ENCODE measurements around the gene WNK2. TPM values are rescaled to one million over a fixed set of nuclear protein-coding genes. Genes with fewer than 3 reads are reported as not detected.
A peak's percentile ranks its signal among the peaks of the same experiment; 100 is the strongest.

The WNK2 gene
- total and polyA plus RNA-seq, 5 donors: 167 to 322 (median 246) TPM

GRCh38 chr9:93147632-93148031 is 36.3 kb upstream of the WNK2 start:
- Histone ChIP-seq H3K4me3 (ENCODE audit: low read length) (no peak overlapping the region), H3K4me1 (ENCODE audit: control insufficient read depth, insufficient read depth, low read length) (peaks cover 5% of the 10 kb centered on the region), H3K27ac (ENCODE audit: low read length) (no peak overlapping the region), H3K9me3 (ENCODE audit: control insufficient read depth, low read length) (no peaks in the 10 kb centered on the region), H3K27me3 (ENCODE audit: control insufficient read depth, insufficient read depth) (no peaks in the 10 kb centered on the region)
- DNase-seq (peak in 1 of 3 donors; percentile 5), ATAC-seq (no peak)
- WGBS: 67% methylated on average over 2 of the region's 2 CpGs
- intact Hi-C loops (cut with DNase I): no loop called here

- Histone ChIP-seq H3K4me3 (ENCODE audit: low read length) (no peak overlapping the region), H3K9me3 (ENCODE audit: control insufficient read depth, low read length) (no peaks in the 10 kb centered on the region), H3K4me1 (ENCODE audit: control insufficient read depth, insufficient read depth, low read length) (peaks cover 4% of the 10 kb centered on the region), H3K27me3 (ENCODE audit: control insufficient read depth, insufficient read depth) (no peaks in the 10 kb centered on the region), H3K27ac (ENCODE audit: low read length) (no peak overlapping the region)
- no peak for ATAC-seq
- DNase-seq: no peak
- WGBS: 86% methylated on average over 2 of the region's 2 CpGs
- intact Hi-C loops (cut with DNase I): no loop called here
These were observed 35.2 kb upstream of the WNK2 start for GRCh38 chr9:93148721-93149120.

DNA sequence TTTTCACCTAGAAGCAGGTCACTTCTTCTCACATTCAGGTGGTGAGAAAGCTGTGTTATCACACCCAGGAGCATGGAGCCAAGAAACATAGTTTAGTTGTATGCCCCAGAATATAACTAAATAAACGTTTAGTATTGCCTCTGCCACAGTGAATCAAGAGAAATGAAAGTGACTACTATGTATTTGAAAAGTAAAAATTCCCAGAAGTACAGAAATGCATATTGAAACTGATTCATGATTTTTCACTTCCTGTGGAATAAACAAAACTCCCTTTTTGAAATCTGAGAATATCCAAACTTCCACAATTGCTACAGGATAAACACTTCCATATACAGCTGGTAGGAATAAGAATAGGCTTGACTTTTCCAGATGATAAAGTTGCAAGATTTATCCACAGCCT is 34.6 kb upstream of the WNK2 start:
- Histone ChIP-seq H3K4me3 (ENCODE audit: low read length) (no peak overlapping the region), H3K27me3 (ENCODE audit: control insufficient read depth, insufficient read depth) (no peaks in the 10 kb centered on the region), H3K4me1 (ENCODE audit: control insufficient read depth, insufficient read depth, low read length) (no peaks in the 10 kb centered on the region), H3K27ac (ENCODE audit: low read length) (no peak overlapping the region), H3K9me3 (ENCODE audit: control insufficient read depth, low read length) (no peaks in the 10 kb centered on the region)
- 43% methylated on average over 1 of the region's 1 CpG for WGBS
- DNase-seq (no peak), ATAC-seq (no peak)
- intact Hi-C loops (cut with DNase I): no loop called here

GRCh38 chr9:93151097-93151784 is 32.7 kb upstream of the WNK2 start:
- Histone ChIP-seq H3K4me1 (ENCODE audit: control insufficient read depth, insufficient read depth, low read length) (no peaks in the 10 kb centered on the region), H3K9me3 (ENCODE audit: control insufficient read depth, low read length) (no peaks in the 10 kb centered on the region), H3K27ac (ENCODE audit: low read length) (no peak overlapping the region), H3K27me3 (ENCODE audit: control insufficient read depth, insufficient read depth) (no peaks in the 10 kb centered on the region), H3K4me3 (ENCODE audit: low read length) (no peak overlapping the region)
- intact Hi-C loops (cut with DNase I): no loop called here
- peak in 1 of 3 donors; percentile 29 for DNase-seq
- ATAC-seq: no peak
- WGBS: 85% methylated on average over 10 of the region's 10 CpGs

DNA sequence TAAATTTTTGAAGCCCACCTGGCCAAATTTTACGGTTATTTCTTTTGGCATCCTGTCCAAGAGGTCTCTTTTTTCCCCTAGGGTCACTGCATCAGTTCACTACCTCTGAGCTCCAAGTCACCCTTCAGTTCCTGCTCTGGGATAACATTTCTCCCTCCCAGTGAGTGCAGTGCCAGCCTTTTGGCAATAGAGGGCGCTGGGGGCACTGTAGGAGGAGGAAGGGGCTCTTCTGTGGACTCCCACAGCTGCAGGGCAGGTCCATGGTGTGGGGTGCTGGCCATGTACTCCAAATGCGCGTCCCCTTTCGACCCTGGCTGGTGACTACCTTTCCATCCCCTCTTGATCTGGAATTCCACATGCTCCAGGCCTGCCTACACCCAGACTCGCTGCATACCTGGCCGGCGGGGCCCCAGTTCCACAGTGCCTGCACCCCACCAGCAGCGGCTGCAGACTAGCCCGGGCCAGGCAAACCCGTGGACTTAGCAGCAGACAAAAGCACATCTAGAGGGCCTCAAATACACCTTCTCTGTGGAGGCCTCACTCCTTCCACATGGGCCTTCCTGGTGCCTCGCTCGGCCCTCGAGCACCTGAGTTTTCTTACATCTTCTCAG is 29.5 kb upstream of the WNK2 start:
- Histone ChIP-seq H3K4me1 (ENCODE audit: control insufficient read depth, insufficient read depth, low read length) (no peaks in the 10 kb centered on the region), H3K9me3 (ENCODE audit: control insufficient read depth, low read length) (no peaks in the 10 kb centered on the region), H3K27me3 (ENCODE audit: control insufficient read depth, insufficient read depth) (no peaks in the 10 kb centered on the region), H3K4me3 (ENCODE audit: low read length) (no peak overlapping the region), H3K27ac (ENCODE audit: low read length) (no peak overlapping the region)
- intact Hi-C loops (cut with DNase I): no loop called here
- peak in 1 of 3 donors; percentile 50 for DNase-seq
- 77% methylated on average over 14 of the region's 14 CpGs for WGBS
- peak in 1 of 2 donors; percentile 24 for ATAC-seq

DNA sequence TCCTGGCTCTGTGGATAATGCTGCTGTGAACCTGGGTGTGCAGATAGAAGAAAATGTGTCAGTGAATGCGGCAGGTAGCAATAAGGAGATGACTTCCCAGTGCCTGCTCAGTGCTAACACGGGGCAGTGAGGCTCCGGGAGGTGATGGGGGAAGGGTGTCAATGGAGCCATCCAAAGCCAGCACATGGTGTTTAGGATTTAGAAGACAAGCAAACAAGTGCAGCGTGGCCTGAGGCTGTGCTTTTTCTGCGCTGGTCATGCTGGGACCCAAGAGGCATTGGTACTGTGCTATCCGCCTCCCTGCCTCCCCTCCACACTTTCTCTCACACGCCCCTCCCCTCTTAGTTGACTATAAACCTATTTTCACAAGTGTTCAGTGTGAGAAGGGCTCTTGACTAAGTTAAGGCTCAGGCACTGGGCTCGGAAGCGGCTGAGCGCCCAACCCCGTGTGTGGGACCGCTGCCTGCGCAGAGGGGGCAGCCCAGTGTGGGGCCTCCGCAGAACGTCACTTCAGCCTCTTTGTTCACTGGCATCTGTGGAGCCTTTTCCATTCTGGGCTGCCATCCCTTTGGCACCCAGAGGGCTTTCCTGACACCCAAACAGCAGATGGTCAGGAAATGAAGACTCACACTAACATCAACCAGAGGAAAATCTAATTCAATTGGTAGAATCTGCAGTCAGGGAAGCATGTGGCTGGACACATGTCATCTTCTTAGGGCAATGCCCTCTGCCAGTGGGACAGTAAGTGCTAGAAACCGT is 28.0 kb upstream of the WNK2 start:
- peak in 1 of 2 donors; percentile 20 for ATAC-seq
- intact Hi-C loops (cut with DNase I): loop anchor here in 2 of 4 donors (2.0 to 5.0 kb wide), 2 partner anchors 146 to 147 kb away; no protein-coding TSS in a partner anchor

DNA sequence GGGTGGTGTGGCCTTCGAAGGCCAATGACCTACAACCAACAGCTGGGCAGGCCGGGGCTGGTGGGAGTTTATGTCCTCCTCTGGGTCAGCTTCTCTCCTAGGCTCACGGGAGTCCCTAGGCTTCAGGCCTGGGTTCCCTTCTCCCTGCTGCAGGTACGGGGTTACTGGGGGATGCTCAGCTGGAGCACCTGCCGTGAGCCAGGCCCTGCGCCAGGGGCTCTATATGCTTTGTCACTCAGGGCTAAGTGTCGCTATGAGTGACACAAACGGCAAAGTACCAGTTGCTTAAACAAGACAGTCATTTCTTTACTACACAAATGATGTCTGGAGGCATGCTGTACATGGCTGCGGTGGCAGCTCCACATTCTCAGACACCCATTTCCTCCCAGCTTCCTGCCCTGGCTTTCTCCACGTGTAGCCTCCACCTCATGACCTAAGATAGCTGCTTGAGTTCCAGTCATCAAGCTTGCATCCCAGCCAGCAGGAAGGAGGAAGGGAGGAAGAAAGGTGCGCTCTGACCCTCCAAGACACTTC is 27.4 kb upstream of the WNK2 start:
- no peak for DNase-seq
- WGBS: 87% methylated on average over 11 of the region's 11 CpGs
- H3K27me3 ChIP-seq (ENCODE audit: control insufficient read depth, insufficient read depth): no peaks in the 10 kb centered on the region
- ATAC-seq: no peak
- H3K27ac ChIP-seq (ENCODE audit: low read length): no peak overlapping the region
- no peaks in the 10 kb centered on the region for H3K4me1 ChIP-seq (ENCODE audit: control insufficient read depth, insufficient read depth, low read length)
- no peak overlapping the region for H3K4me3 ChIP-seq (ENCODE audit: low read length)
- intact Hi-C loops (cut with DNase I): loop anchor here in 2 of 4 donors (2.0 to 5.0 kb wide), 2 partner anchors 146 kb away; no protein-coding TSS in a partner anchor
- H3K9me3 ChIP-seq (ENCODE audit: control insufficient read depth, low read length): no peaks in the 10 kb centered on the region

More for the DNA sequence above, 28.0 kb upstream of the WNK2 start:
- Histone ChIP-seq H3K4me1 (ENCODE audit: control insufficient read depth, insufficient read depth, low read length) (no peaks in the 10 kb centered on the region), H3K27ac (ENCODE audit: low read length) (no peak overlapping the region), H3K9me3 (ENCODE audit: control insufficient read depth, low read length) (no peaks in the 10 kb centered on the region), H3K4me3 (ENCODE audit: low read length) (no peak overlapping the region), H3K27me3 (ENCODE audit: control insufficient read depth, insufficient read depth) (no peaks in the 10 kb centered on the region)
- 74% methylated on average over 16 of the region's 16 CpGs for WGBS
- DNase-seq: peak in 1 of 3 donors; percentile 32

GRCh38 chr9:93159601-93160471 is 24.1 kb upstream of the WNK2 start:
- peak; percentile 94 to 95 for ATAC-seq

GRCh38 chr9:93161786-93162562 is 22.0 kb upstream of the WNK2 start:
- intact Hi-C loops (cut with DNase I): loop anchor here in 2 of 4 donors (5.0 kb wide), 2 partner anchors 140 to 145 kb away; no protein-coding TSS in a partner anchor

More at GRCh38 chr9:93159601-93160471, 24.1 kb upstream of the WNK2 start:
- no peak overlapping the region for H3K27ac ChIP-seq (ENCODE audit: low read length)
- WGBS: 15% methylated on average over 19 of the region's 19 CpGs
- peak; percentile 82 to 95 (median 95) for DNase-seq
- no peaks in the 10 kb centered on the region for H3K27me3 ChIP-seq (ENCODE audit: control insufficient read depth, insufficient read depth)
- no peaks in the 10 kb centered on the region for H3K4me1 ChIP-seq (ENCODE audit: control insufficient read depth, insufficient read depth, low read length)
- no peaks in the 10 kb centered on the region for H3K9me3 ChIP-seq (ENCODE audit: control insufficient read depth, low read length)
- intact Hi-C loops (cut with DNase I): loop anchor here in 3 of 4 donors (5.0 kb wide), 2 partner anchors 142 to 147 kb away; no protein-coding TSS in a partner anchor
- no peak overlapping the region for H3K4me3 ChIP-seq (ENCODE audit: low read length)

More at GRCh38 chr9:93161786-93162562, 22.0 kb upstream of the WNK2 start:
- no peaks in the 10 kb centered on the region for H3K9me3 ChIP-seq (ENCODE audit: control insufficient read depth, low read length)
- peak overlapping the region; percentile 3 for H3K27ac ChIP-seq (ENCODE audit: low read length)
- DNase-seq (no peak), ATAC-seq (peak; percentile 61 to 79)
- H3K4me1 ChIP-seq (ENCODE audit: control insufficient read depth, insufficient read depth, low read length): no peaks in the 10 kb centered on the region
- no peak overlapping the region for H3K4me3 ChIP-seq (ENCODE audit: low read length)
- no peaks in the 10 kb centered on the region for H3K27me3 ChIP-seq (ENCODE audit: control insufficient read depth, insufficient read depth)
- WGBS: 51% methylated on average over 11 of the region's 11 CpGs
